H4 (cell line): ENCODE data around the gene UNC13D. TPM values are rescaled to one million over a fixed set of nuclear protein-coding genes. Genes with fewer than 3 reads are reported as not detected.

Source experiments
- DNase-seq: peaks from one replicate; pipeline ENCODE4 v3.0.0-alpha.2; 2015; ENCODE audit warnings: low spot score
- total RNA-seq: library from RNA; depleted of rRNA; stranded (reverse); fragments of >200 nt; shearing (Covaris generic); gene quantifications from 2 replicates; pipeline ENCODE4 v1.2.3, GENCODE V29; 2014

UNC13D gene
- total RNA-seq, 1 experiment from 2014 or later: 2.9 TPM

DNA sequence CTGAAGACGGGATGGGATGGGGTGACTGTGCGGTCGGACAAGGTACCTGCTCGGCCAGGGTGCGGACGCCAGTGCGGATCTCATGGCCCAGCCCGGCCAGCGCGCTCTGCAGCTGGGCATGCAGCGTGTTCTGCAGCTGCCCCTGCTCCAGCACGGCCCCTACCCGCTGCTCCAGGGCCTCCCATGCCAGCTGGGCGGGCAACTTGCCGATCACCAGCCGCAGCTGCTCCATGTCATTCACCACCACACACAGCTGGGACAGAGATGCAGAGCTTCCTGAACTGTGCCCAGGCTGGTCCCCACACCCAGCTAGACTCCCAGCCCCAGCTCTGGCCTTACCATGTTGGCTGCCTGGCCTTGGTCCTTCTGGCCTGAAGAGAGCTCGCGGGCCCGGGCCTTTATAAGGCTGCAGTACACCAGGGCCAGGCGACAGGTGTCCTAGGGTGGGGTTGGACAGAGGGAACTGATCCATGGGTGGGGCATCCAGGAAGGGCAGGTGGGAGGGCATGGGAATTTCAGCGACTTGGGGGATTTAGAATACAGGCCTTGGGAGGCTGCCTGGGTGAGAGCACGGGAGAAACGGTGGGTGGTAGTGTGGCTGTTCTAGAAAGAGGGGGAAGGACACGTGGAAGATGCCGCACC is 9.8 kb downstream of the UNC13D start:
- no peak for DNase-seq

DNA sequence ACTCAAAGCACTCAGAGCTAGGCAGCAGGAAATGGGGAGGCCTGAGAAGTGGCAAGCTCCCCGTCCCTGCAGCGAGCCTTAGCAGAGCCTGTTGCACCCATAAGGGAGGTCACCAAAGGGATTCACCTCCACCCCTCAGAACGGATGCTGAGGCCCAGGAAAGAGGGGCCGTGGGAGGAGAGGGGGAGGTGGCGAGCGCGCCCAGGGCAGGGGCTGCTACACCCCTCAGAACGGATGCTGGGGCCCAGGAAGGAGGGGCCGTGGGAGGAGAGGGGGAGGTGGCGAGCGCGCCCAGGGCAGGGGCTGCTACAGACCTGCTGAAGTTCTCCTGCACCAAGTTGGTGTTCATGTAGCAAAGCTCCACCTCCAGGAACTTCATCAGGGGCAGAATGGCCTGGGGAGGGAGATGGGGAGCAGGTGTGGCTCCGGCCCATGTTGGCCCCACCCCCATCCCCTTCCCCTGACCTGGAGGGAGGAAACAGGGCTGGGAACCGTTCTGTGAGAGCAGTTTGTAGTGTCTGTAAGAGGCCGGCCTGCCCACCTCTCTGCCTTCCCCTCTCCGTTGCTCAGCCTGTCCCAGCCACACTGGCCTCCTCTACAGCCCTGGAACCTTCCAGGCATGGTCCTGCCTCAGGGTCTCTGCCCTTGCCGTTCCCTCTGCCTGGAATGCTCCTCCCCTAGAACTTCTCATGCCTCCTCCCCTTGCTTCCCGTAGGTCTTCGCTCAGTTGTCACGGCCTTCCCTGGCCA is 11.4 kb downstream of the UNC13D start:
- no peak for DNase-seq

DNA sequence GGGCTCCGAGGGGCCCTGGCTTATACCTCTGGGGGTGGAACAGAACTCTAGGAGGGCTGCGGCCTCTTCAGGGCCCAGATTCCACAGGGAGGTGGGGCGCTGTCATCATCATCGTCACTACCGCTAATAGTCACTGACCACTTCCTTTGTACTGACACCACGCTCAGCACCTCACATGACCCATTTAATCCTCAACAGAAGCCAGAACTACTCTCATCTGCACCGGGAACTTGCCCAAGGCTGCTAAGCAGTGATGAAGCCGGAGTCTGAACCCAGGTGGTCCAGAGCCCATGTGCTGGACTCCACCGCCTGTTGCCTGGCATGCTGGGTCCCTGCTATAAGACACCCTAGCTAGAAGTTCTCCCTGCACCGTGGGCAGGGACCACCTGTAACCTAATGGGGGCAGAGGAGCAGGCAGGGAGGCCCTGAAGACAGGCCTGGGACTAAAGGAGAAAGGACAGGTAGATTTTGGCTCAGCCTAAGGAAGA is 12.0 kb downstream of the UNC13D start:
- DNase-seq: peak; percentile 86

DNA sequence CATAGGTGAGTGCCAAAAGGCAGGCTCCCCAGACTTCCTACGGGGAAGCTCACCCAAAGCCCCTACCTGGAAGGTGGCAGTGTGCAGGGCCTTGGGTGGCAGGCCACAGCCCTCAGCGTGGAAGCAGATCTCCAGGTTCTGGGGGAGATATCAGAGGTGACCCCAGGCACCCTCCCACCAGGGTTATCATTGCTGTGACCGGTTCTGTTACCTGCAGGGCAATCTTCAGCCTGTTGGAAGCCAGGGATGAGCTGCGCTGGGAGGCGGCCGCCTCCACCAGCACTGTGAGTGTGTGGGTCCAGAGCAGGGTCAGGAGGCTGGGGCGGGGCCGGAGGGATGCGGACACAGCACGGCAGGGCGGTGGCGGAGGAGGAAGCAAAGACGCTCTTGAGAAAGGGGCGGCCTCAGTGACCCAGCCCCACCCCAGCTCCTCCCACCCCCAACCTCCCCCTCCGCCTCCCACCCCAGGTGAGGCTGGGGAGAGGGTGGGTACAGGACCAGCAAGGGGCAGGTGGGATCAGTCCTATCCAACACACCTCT is 13.1 kb downstream of the UNC13D start:
- no peak for DNase-seq

DNA sequence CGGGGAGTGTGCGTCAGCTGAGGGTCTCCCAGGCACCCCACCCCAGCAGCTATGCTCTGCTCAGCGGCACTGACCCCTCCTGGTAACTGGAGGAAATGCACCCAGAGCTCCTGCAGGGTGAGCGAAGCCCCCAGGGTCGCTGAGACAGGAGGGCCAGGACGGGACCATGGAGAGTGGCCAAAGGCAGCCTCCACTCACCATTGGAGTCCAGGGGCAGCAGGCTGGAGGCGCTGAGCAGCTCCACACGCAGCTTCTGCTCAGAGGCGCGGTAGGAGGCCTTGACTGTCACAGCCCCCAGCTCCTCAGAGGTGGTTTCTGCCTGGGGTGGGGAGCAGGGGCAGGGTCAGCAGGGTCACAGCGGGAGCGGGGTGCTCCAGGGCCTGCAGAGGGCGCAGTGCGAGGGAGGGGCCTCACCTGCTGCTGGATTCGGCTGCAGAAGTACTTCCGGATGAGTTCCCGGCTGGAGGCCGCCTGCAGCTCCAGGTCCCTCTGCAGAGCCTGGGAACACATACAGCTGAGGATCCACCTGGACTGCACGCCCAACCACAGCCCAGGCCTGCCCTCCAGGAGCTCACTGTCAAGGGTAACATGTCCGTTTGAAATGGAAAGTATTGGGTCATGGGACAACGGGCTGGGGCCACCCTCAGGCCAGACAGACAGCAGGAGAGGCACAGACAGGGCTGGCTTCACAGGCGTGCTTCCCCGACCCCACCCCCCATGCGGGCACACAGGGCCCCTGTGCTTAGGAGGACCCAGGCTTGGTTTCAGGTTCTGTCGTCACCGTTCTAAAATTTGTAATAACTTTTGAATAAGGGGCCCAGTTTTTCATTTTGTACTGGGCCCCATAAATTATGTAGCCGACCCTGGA is 13.8 kb downstream of the UNC13D start:
- no peak for DNase-seq

DNA sequence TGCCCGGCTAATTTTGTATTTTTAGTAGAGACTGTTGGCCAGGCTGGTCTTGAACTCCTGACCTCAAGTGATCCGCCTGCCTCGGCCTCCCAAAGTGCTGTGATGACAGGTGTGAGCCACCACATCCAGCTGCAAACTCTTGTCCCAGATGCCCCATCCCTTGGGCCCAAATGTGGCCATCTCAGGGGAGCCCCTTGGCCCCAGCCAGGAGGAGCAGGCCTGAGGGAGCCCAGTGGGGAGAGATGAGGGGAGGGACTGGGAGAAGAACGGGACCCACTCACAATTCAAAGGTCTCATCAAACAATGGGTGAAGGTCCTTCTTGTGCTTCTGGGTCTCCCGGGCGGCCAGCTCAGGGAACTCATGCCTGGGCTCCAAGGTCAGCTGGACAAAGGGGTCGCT is 14.5 kb downstream of the UNC13D start:
- DNase-seq: no peak

DNA sequence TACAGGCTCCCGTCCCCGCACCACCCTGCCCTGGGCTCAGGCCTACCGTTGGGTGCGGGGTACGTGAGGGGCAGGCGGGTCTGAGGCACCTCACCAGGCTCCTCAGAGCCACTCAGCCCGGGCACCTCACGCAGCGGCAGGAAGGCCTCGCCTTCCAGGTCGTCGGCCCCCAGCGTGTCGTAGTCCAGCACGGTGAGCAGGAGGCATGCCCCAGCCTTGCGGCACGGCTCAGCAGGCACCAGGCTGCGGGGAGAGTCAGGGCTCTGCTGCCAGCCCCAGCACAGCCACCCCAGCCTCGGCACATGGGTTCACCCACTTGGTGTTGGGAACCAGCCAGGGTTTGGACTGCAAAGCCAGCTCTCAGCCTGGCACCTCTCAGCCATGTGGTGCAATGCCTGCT is 15.5 kb downstream of the UNC13D start:
- DNase-seq: no peak

DNA sequence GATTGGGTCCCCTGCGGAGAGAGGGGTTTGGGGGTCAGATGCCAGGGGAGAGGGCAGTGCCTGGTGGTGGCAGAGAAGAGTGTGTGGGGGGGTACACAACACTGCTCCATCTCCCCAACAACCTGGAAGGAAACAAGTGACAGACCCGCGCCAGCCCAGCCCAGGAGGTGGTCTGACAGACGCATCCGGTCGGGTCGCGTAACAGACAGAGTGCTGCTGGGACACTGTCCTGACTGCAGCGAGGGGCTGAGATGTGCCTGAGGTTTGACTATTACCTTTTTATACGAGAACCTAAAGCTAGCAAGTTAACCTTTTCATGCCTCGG is 16.2 kb downstream of the UNC13D start:
- DNase-seq: no peak

DNA sequence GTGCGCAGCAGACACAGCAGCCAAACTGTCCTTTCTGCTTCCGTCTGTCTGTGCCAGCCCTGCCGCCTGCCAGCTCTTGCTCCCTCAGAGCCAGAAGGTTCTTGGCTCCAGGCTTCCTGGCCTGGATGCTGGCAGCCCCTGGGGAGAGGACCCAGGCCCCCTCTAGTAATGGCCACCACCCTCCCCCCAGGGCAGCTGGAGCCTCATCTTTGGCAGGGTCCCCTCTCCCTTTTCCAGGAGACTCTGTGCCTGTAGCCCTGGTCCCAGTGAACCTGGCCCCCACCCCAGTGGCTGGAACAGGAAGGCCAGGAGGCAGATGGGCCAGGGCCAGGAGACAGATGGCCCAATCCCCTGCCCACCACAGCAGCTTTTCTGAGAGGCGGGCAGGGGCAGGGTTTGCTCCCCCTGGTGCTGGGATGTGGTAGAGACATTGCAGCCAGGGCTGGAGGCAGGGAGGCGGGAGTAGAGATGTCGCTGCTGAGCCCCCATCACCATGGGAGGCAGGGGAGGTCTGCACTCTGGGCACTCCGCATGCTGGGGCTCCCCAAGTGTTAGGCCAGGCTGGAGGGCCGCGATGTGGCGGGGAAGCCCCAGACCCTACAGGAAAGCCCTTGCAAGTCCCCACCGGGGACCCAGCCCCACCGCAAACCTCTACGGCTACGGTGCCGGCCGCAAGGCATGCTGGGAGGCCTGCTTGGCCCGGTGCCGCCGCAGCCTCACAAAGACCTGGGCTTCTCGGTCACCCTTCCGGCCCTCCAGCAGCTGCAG is 16.7 kb downstream of the UNC13D start:
- DNase-seq: no peak

DNA sequence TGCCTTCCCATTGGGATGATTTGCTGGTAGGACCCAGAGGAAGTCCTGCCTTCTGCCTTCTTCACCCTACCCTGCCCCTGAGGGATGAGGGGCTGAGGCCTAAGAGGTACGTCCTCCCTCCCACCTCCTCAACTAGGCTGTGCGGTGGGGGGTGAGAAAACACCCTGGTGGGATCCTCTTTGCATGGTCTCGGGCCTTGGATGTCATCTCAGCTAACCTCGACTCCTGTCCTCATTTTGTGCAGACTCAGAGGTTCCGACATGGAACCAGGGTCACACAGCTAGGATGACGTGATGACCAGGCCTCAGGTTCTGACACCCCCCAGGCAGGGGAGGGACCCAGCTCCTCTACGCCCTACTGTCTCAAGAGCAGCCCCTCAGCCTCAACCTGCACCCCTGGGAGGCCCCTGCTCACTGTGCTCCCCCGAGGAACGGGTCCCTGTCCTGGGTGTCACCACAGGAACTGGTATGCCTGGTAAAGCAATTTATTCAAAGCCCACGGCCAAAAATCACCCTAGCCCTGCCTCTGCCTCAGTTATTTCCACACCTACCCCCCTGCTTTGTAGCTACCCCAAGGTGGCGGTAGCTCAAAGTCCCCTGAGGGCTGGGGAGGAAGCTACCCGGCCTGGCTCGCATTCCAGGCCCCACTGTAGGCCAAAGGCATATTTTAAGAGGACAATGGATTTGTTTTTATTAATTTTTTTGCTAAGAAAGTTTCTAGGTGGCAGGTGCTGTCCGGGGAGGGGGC is 17.5 kb downstream of the UNC13D start:
- DNase-seq: no peak

DNA sequence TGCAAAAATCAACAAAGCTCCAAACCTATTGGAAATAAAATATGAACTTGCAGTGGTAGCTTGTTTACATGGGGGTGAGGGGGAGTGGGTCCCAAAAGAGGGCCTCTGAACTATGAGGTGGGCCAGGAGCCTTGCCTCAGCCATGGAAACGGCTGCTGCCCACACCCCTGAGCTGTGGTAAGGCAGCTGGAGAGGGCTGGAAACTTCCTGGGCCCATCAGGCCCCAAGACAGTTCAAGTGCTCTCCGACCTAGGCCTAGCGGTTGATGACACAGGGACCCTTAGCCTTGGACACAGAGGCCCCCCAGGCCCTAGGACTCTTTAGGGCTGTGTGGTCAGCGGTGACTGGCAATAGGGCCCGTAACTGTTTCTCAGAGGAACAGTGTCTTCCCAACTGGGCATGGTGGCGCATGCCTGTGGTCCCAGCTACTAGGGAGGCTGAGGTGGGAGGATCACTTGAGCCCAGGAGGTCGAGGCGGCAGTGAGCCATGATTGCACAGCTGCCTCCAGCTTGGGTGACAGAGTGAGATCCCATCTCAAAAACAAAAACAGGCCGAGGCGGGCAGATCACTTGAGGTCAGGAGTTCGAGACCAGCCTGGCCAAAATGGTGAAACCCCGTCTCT is 18.3 kb downstream of the UNC13D start:
- DNase-seq: no peak

DNA sequence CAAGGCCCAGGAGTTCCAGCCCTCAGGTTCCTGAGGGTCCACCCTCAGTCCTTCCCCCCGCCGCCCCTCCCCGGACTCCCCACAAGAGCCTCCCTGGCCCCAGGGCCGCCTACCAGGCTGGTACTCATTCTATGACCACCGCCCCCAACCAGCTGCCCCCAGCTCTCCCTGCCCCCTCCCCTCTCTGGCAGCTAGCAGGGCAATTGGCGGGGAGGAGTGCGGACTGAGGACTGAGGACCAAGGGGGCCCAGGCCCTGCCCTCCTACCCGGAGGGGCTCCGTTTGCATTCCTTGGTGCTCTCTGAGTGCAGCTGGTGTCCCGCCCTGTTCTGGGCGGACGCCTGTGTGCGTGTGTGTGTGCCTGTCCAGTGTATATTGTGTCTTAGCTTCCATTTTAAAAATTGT is 19.1 kb downstream of the UNC13D start:
- DNase-seq: no peak

DNA sequence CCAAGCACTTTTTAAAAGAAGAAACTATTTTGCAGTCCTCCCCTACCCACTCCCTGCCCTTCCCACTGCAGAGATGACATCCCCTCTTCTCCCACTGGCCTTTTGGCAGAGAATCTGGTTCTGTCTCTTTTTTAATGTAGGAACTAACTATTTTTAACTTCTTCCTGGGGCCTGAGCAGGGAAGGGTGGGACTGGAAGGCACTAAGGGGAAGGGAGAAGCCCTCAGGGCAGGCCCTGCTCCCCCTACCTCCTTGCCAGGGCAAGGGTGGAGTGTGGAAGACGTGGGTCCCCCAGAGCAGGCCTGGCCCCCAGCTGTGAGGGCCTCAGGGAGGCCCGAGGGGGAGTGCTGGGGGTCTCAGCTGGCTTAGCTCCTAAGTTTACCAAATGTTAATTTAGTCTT is 19.5 kb downstream of the UNC13D start:
- no peak for DNase-seq

DNA sequence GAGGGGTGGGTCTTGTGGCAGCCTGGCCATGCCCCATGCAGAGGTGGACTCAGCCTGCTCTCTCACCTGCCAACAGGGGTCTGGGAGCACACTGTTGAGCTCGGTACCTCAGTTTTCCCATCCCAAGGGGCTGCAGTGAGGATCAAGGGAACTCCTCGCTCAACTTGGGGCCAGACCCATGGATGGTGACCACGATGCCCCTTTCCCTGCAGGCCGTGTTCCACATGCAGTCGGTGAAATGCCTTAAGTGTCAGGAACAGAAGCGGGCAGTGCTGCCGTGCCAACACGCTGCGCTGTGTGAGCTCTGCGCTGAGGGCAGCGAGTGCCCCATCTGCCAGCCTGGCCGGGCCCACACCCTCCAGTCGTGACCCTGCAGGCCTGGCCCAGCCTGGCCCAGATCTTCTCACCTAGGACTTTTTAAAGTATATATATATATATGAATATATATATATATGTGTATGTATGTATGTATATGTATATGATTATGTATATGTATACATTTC is 20.1 kb downstream of the UNC13D start:
- DNase-seq: no peak

DNA sequence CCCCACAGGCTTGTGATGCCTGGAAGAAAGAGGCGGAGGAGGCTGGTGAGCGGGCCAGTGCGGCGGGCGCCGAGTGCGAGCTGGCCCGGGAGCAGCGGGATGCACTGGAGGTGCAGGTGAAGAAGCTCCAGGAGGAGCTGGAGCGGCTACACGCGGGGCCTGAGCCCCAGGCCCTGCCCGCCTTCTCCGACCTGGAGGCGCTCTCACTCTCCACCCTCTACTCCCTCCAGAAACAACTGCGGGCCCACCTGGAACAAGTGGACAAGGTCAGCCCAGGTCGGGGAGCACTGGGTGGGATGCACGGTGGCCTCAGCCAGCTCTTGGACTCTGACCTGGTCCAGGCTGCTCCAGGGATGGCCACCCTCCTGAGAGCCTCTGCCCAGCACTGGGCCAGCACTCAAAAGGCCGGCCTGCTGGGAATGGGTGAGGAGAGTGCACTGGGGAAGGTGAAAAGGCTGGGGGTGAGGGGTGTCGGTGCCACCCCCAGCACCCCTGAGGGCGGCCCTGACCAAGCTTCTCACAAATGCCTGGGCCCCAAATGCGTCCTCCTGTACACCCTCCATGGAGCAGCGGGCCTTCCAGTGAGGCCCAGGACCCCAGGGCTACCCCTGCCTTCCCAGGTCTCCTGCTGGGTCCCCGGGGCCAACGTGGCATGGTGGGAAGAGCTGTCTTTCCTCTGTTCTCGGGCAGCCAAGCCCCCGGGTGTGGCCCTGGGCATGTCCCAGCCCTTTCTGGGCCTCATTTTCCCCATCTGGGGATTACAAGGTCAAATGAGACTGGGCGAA is 20.8 kb downstream of the UNC13D start:
- no peak for DNase-seq

DNA sequence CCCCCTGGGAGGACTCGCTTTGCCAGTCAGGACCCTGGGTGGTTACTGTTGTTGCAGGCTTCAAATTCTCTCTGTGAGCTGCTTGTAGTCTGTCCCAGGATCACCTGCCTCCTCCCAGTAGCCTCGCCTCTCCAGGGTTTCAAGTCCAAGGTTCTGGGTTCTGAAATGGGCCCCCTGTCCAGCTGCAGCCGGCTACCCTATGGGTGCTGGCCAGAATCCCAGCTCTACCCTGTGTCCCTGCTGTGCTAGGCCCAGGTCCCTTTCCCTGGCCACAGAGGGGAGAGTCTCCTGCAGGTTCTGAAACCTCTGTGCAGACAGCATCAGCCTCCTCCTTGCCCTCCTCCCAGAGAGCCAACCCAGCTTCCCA is 21.4 kb downstream of the UNC13D start:
- no peak for DNase-seq

DNA sequence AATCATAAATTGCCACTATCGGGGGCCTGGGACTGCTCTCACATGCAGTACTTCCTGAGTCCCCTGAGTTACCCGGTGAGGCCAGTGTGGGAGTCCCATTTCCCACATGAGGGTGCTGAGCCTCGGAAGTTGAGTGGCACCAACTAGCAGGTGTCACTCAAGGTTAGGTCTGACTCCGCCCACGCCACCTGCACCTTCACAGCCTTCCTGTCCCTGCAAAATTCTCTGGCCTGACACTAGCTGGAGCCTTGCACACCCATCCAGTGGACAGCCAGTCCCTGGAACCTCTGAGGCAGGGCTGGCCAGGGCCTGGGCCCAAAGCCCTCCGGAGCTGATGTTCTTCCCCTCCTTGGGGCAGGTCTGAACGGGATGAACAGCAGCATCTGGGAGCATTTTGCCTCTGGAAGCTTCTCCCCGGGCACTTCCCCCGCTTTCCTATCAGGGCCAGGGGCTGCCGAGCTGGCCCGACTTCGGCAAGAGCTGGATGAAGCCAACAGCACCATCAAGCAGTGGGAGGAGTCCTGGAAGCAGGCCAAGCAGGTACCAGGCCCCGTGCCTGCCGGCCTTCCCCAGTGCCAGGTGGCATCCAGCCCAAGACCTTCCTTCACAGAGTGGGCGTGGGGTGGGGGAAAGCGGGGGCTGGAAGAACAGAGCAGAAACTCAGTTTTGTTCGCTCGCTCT is 21.9 kb downstream of the UNC13D start:
- no peak for DNase-seq

DNA sequence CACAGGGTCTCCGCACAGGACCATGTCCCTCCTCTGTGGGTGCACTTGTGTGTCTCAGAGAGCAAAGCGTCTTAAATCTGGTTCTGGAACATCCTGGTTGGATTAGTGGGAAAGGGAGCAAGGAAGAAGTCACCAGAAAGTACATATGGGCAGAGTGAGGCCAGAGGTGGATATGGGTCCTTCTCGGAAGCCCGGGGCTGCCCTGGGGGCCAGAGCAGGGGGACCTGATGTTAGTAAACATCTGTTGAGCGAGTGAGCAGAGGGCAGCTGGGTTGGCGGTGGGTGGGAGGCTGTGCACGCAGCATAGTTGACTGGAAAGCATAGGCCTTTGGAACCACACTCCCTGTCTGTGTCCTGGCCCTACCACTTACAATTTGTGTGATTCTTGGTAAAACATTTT is 22.7 kb downstream of the UNC13D start:
- DNase-seq: no peak
